SIG-M5 (cell line): ENCODE results near the gene MBNL1.

Experiments used
- DNase-seq: peaks from one replicate; lab custom pipeline; 2025; lab: John Stamatoyannopoulos, UW

MBNL1 gene

DNA sequence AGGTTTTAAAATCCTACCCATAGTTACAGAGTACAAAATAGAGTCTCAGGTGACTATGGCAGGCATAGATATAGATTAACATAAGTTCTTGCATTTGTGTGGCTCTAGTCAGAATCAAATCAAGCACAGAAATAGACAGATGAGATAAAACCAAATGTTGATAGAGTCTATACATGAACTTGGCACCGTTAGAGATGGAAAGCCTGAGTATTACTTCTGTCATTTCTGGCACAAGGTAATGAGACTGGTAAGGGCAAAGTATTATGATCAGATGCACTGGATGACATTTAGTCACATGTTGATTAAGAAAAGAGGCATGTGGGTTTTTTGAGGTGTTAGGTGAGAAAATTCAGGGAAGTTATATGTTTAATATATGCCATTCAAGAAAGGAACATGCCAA lies 219.7 kb downstream of the MBNL1 start:
- DNase-seq, result no peak

DNA sequence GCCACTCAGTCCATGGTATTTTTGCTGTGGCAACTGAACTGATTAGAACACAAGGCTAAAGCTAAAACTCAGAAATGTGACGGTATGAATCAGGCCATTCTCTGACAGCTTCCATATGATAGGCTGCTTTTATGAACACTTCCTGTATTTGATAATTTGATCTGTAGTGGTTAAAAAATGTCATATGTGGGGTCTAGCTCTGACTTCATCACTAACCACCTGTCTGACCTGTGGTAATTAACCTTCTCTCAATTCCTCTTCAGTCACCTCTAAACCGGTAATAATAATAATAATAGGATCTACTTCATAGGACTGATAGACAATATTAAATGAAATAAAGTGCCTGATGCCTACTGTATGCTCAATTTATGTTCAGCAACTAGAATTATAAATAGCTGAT lies 223.2 kb downstream of the MBNL1 start:
- DNase-seq, result no peak

DNA sequence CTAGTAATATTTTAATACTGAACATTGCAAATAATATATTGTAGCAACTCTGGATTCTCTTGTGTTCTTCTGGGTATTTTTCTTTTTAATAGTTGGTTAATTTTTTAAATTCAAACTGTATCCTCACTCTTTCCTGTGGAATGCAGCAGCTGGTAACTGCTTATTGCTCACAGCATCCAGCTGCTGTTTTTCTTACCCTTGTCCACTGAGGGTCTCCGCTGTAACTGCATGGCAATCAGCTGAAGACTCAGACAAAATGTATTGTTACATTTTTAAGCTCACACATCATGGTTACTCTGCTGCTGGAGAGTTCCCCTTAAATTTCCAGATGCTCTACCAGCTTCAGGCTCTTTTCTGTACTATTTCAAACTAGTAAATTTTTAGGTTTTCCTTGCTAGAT lies 227.6 kb downstream of the MBNL1 start:
- DNase-seq, result no peak

DNA sequence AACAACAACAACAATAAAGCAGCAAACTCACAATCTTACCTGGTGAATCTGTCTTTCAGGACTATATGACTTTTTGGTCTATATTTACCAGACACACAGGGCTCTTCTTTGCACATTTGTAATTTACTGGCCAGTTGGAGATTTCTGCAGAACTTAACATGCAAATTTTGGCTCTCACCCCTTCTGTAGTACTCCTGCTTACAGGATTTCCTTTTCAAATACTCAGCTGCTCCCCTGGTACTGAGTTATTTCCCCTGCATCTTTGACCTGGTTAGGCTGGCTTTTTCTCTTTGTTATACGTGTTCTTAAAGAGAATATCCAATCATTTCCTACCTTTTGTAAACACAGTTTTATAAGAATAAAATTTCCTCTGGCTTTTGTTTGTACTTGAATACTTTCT lies 228.0 kb downstream of the MBNL1 start:
- no peak for DNase-seq

DNA sequence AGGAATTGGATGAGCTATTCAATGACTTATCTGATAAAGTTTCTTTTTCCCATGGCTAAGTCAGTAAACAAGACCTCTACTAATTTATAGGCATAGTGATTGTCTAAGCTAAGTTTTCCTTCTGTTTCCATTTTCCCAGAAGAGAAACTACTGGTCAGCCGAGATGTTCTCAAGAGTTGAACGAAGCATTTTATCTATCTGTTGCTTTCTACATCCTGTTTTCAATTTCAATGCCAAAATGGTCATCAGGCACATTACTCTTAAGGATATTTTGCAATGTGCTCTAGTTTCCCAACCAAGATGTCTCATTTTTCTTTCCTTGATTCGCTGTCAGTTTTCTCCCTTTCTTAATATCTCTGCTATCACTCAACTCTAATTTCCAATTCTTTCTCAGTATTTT lies 228.7 kb downstream of the MBNL1 start:
- DNase-seq, result no peak

DNA sequence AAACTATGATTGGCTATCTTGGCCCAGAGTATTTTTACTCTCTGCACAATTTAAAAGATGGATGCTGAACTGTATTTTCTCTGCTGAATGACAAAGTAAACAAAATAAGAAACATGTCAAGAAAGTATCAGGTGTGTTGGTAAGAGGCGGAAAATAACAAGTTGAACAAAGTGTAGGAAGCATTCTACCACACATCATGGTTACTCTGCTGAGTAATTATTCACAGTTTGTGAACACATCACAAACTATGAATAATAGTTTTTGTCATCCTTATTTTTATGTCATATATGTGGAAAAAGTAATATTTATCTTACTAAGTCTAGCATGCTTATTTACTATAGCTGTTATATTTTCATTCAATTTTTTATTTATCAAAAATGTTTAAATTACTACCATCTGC lies 229.2 kb downstream of the MBNL1 start:
- no peak for DNase-seq

DNA sequence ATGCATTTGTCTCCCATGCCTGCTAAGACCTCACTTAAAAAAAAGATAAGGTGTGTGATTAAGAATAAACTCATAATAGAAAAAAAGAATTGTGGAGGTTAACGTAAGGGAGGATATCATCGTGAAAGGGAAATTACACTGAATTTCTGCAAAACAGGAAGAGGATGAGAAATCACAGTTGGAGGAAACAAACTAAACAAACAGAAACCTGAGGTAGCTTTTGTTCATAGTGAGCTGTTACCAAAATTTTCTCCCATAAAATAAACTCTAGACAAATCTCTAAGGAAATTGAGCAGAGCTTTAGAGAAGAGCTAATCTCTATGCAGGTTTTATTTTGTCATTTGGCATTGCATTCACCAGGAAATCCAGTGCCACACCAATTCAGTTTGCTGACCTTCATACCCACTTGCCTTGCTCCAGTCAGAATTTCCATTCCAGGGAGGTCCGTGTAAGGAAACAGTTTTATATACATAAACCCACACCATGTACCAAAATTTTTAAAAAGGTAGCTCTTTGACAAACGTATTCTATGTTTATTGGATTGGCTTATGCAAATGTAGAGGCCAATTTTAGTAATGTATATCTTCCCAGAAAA lies 231.2 kb downstream of the MBNL1 start:
- DNase-seq, result no peak

DNA sequence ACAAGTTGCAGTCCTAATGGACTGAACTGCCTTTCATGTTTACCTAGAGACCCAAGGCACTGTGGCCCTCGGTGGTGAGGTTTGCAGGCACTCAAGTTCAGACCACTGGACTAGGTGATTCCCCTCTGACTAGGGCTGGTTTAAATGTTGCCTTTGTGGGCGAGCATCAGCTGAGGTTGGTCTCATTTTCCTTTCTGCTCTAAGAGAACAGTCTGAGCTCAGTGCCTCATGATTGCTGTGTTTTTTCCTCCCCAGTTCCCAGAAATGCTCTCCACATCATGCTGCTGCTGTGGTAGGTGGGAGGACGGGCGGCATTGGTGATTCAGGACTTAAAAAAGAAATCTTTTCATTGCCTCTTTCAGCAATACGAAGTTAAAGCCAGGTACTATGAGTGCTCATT lies 237.2 kb downstream of the MBNL1 start:
- DNase-seq, result no peak

DNA sequence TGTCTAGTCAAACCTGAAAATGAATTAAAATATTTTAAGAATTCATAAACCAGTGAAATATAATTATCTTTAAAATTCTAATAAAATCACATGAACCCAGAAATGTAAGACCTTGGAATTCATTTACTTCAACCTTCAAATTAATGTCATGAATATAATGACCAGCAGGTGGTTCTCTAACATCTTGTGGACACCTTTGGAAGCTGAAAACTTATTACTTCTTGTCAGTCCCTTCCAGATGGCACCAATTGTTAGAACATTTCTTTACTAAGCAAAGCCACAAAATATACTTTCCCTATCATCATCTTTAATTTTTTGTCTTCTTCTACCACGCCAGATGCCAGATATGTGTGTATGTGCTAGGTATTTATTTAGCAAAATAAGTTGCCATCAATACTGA lies 240.0 kb downstream of the MBNL1 start:
- DNase-seq, result no peak

DNA sequence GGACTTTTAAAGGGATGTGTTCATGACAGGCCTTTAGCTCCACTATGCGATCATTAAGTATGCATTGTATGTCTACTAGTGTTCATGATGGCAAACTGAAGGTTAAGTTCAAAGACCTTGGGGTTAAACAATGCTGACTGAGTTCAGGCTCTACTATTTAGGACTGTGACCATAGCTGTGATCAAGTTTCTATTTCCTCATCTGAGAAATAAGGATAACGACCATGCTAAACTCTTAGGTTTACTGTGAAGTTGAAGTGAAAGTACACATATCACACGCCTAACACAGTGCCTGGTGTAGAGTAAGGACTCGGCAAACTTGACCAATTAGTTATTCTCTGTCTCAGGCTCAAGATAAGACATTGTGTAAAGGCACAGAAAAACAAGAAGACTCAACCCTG lies 243.2 kb downstream of the MBNL1 start:
- DNase-seq, result no peak

DNA sequence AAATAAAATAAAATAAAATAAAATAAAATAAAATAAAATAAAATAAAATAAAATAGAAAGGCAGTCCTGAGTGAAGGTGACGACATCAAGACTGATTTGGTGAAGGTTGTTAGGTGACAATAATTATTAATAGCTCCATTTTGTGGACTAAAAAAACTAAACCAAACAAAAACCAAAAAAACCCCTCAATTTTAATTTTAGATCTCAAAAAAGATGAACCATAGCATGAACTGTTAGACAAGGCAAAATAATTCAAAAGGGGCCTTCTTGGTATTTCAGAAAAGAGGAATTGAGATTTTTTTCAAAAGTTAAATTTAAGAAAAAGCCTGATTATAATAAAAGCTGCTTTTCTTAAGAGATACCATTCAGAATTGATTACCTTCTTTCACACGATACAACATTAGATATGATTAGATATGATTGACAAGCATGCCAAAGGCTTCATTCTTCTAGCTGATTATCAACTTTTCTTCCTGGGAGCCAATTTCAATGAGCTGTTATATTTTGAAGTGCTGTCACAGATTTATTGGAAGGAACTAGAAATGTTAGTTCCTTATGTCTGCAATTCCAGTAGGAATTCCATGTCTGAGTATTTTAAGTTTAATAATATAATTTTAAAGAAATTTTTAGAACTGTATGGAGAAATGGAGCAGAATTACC lies 244.7 kb downstream of the MBNL1 start:
- no peak for DNase-seq
